ENCODE data around the gene MRPL46. TPM values are rescaled to one million over a fixed set of nuclear protein-coding genes. Genes with fewer than 3 reads are reported as not detected.

Gene MRPL46
- total and polyA plus RNA-seq, 2 of the 13 experiments (the other 11 are each of a cell fraction or from before 2014, with no cell fraction given): 62.9 to 79.2 TPM

- 40% methylated on average over 5 of the region's 8 CpGs for WGBS (ENCODE audit: low lambda C conversion rate)
- FAIRE-seq (no peak), ATAC-seq (no peak), DNase-seq (ENCODE audit: low spot score) (no peak)
- Histone ChIP-seq H4K20me1 (ENCODE audit: insufficient read depth, low read length) (no peaks in the 10 kb centered on the region), H3K9me3 (ENCODE audit: low read length) (no peaks in the 10 kb centered on the region), H3K4me3 (replicated peaks in 1 of 3; ENCODE audit: insufficient read depth in 1 of 3, low read depth in 2 of 3, low read length in 3 of 3) (no peak overlapping the region), H3K4me1 (ENCODE audit: insufficient read depth, low read length) (no peaks in the 10 kb centered on the region), H3K27ac (ENCODE audit: extremely low read length, insufficient read depth, low read length) (no peak overlapping the region), H3K9ac (ENCODE audit: insufficient read depth, low read depth, low read length) (no peak overlapping the region), H2AFZ (ENCODE audit: low read length) (no peak overlapping the region), H3K4me2 (ENCODE audit: low read depth, low read length) (no peak overlapping the region), H3K27me3 (ENCODE audit: control insufficient read depth in 1 of 2, insufficient read depth in 2 of 2, low read length in 2 of 2) (no peaks in the 10 kb centered on the region; a peak in 1 of 5 replicates), H3K79me2 (ENCODE audit: insufficient read depth, low read length) (no peaks in the 10 kb centered on the region), H3K36me3 (replicated peaks in 1 of 2; ENCODE audit: control insufficient read depth in 1 of 2, insufficient read depth in 2 of 2, low read length in 2 of 2) (no peaks in the 10 kb centered on the region)
- in situ Hi-C loops (cut with HindIII; ENCODE audit: extremely low pct_ligation_motif_present, low pct_unique_long_range_greater_than_20kb) (loop anchor here (10.0 kb wide), 1 partner anchor 205 kb away; no protein-coding TSS in a partner anchor), intact Hi-C loops (cut with micrococcal nuclease; ENCODE audit: unreplicated experiment) (loop anchor here (10.0 kb wide), 1 partner anchor 55 kb away; no protein-coding TSS in a partner anchor)
- CTCF ChIA-PET (ENCODE audit: low intra/inter-chr PET ratio, low total read pairs): interaction anchor here (1.2 kb wide), 1 partner anchor 385 kb away, joined by 4 read pairs; no protein-coding TSS in a partner anchor
- POLR2A ChIA-PET: no interaction called here
- no TSS peak for BruUV-seq (replicated peaks)
- TF ChIP-seq NR2F2 (IDR thresholded peaks at IDR 0.05; ENCODE audit: borderline replicate concordance, low read depth) (no peak), ZNF432 (CRISPR knock-in tag; IDR thresholded peaks at IDR 0.05; ENCODE audit: borderline replicate concordance) (no peak), FOXO4 (CRISPR knock-in tag; conservative IDR thresholded peaks at IDR 0.05) (no peak), SETDB1 (CRISPR knock-in tag; IDR thresholded peaks at IDR 0.05; ENCODE audit: borderline replicate concordance) (no peak), ZBTB14 (CRISPR knock-in tag; IDR thresholded peaks at IDR 0.05) (no peak), ZNF343 (CRISPR knock-in tag; IDR thresholded peaks at IDR 0.05) (no peak), CAMTA2 (CRISPR knock-in tag; IDR thresholded peaks at IDR 0.05; ENCODE audit: borderline replicate concordance) (no peak)
- TF ChIP-seq, protein P1, sequence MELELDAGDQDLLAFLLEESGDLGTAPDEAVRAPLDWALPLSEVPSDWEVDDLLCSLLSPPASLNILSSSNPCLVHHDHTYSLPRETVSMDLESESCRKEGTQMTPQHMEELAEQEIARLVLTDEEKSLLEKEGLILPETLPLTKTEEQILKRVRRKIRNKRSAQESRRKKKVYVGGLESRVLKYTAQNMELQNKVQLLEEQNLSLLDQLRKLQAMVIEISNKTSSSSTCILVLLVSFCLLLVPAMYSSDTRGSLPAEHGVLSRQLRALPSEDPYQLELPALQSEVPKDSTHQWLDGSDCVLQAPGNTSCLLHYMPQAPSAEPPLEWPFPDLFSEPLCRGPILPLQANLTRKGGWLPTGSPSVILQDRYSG (CRISPR knock-in tag; IDR thresholded peaks at IDR 0.05): no peak
- TF ChIP-seq, protein P2, sequence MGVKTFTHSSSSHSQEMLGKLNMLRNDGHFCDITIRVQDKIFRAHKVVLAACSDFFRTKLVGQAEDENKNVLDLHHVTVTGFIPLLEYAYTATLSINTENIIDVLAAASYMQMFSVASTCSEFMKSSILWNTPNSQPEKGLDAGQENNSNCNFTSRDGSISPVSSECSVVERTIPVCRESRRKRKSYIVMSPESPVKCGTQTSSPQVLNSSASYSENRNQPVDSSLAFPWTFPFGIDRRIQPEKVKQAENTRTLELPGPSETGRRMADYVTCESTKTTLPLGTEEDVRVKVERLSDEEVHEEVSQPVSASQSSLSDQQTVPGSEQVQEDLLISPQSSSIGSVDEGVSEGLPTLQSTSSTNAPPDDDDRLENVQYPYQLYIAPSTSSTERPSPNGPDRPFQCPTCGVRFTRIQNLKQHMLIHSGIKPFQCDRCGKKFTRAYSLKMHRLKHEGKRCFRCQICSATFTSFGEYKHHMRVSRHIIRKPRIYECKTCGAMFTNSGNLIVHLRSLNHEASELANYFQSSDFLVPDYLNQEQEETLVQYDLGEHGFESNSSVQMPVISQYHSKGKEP (CRISPR knock-in tag; IDR thresholded peaks at IDR 0.05): no peak
- TF ChIP-seq, protein P3, sequence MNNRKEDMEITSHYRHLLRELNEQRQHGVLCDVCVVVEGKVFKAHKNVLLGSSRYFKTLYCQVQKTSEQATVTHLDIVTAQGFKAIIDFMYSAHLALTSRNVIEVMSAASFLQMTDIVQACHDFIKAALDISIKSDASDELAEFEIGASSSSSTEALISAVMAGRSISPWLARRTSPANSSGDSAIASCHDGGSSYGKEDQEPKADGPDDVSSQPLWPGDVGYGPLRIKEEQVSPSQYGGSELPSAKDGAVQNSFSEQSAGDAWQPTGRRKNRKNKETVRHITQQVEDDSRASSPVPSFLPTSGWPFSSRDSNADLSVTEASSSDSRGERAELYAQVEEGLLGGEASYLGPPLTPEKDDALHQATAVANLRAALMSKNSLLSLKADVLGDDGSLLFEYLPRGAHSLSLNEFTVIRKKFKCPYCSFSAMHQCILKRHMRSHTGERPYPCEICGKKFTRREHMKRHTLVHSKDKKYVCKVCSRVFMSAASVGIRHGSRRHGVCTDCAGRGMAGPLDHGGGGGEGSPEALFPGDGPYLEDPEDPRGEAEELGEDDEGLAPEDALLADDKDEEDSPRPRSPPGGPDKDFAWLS (CRISPR knock-in tag; IDR thresholded peaks at IDR 0.05; ENCODE audit: borderline replicate concordance): no peak
- TF ChIP-seq, protein P4, sequence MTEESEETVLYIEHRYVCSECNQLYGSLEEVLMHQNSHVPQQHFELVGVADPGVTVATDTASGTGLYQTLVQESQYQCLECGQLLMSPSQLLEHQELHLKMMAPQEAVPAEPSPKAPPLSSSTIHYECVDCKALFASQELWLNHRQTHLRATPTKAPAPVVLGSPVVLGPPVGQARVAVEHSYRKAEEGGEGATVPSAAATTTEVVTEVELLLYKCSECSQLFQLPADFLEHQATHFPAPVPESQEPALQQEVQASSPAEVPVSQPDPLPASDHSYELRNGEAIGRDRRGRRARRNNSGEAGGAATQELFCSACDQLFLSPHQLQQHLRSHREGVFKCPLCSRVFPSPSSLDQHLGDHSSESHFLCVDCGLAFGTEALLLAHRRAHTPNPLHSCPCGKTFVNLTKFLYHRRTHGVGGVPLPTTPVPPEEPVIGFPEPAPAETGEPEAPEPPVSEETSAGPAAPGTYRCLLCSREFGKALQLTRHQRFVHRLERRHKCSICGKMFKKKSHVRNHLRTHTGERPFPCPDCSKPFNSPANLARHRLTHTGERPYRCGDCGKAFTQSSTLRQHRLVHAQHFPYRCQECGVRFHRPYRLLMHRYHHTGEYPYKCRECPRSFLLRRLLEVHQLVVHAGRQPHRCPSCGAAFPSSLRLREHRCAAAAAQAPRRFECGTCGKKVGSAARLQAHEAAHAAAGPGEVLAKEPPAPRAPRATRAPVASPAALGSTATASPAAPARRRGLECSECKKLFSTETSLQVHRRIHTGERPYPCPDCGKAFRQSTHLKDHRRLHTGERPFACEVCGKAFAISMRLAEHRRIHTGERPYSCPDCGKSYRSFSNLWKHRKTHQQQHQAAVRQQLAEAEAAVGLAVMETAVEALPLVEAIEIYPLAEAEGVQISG (CRISPR knock-in tag; IDR thresholded peaks at IDR 0.05): no peak
Measured at GRCh38 chr15:88449581-88449980, 17.6 kb downstream of the MRPL46 start.
